Activated CD4-positive, alpha-beta T cell treated with anti-CD3 and anti-CD28 coated beads for 24 hours (primary cell): ENCODE measurements around the gene SLC25A30.
"Not testable (repeated sequence)": the region's sequence is repeated elsewhere in the genome, so short reads cannot be mapped to it uniquely, and the experiment has no call there.

ENCODE experiments used
- DNase-seq, 2 donors: peaks; one replicate each; pipeline ENCODE4 v3.0.0-alpha.2; 2020; ENCODE audit warnings: low read depth in 2 of 2

The SLC25A30 gene

GRCh38 chr13:45391926-45392325 lies 26.2 kb downstream of the SLC25A30 start:
- no peak for DNase-seq

GRCh38 chr13:45391128-45391527 lies 27.0 kb downstream of the SLC25A30 start:
- DNase-seq: not testable (repeated sequence)

- not testable (repeated sequence) for DNase-seq
These were observed 27.8 kb downstream of the SLC25A30 start for GRCh38 chr13:45390348-45390747.

GRCh38 chr13:45388664-45389063 lies 29.5 kb downstream of the SLC25A30 start:
- DNase-seq: no peak

GRCh38 chr13:45386892-45387575 lies 31.1 kb downstream of the SLC25A30 start:
- not testable (repeated sequence) for DNase-seq

- DNase-seq: no peak
These were observed 32.1 kb downstream of the SLC25A30 start for GRCh38 chr13:45385907-45386553.

GRCh38 chr13:45385320-45385719 lies 32.9 kb downstream of the SLC25A30 start:
- no peak for DNase-seq

- no peak for DNase-seq
These were observed 33.5 kb downstream of the SLC25A30 start for GRCh38 chr13:45384474-45385174.

GRCh38 chr13:45382739-45383138 lies 35.4 kb downstream of the SLC25A30 start:
- DNase-seq: not testable (repeated sequence)

GRCh38 chr13:45381196-45381595 lies 37.0 kb downstream of the SLC25A30 start:
- DNase-seq: no peak

GRCh38 chr13:45380708-45381107 lies 37.5 kb downstream of the SLC25A30 start:
- not testable (repeated sequence) for DNase-seq

GRCh38 chr13:45379516-45379915 lies 38.7 kb downstream of the SLC25A30 start:
- not testable (repeated sequence) for DNase-seq

- DNase-seq: not testable (repeated sequence)
These were observed 39.4 kb downstream of the SLC25A30 start for GRCh38 chr13:45378786-45379185.

GRCh38 chr13:45377314-45377713 lies 40.9 kb downstream of the SLC25A30 start:
- DNase-seq: not testable (repeated sequence)

GRCh38 chr13:45376651-45377050 lies 41.5 kb downstream of the SLC25A30 start:
- DNase-seq: not testable (repeated sequence)

GRCh38 chr13:45374917-45375316 lies 43.3 kb downstream of the SLC25A30 start:
- no peak for DNase-seq

GRCh38 chr13:45373162-45373547 lies 45.0 kb downstream of the SLC25A30 start:
- no peak for DNase-seq

GRCh38 chr13:45372189-45373161 lies 45.7 kb downstream of the SLC25A30 start:
- DNase-seq: no peak

GRCh38 chr13:45370922-45371406 lies 47.2 kb downstream of the SLC25A30 start:
- DNase-seq: peak; percentile 22 to 26

- DNase-seq: no peak
These were observed 49.1 kb downstream of the SLC25A30 start for GRCh38 chr13:45369116-45369515.

GRCh38 chr13:45368571-45368970 lies 49.6 kb downstream of the SLC25A30 start:
- no peak for DNase-seq
